Testis (tissue), 3 donors: ENCODE data around the gene KIRREL1. TPM values are rescaled to one million over a fixed set of nuclear protein-coding genes. Genes with fewer than 3 reads are reported as not detected.

ENCODE experiments used
- DNase-seq: peaks from one replicate; pipeline ENCODE4 v3.0.0-alpha.2; 2019
- H3K27ac ChIP-seq, 2 donors: fragments of 200-600 bp; sonication (generic); one replicate each; pipeline ENCODE4 v1.5.1; 2019
- H3K27me3 ChIP-seq: fragments of 200-600 bp; sonication (generic); one replicate; pipeline ENCODE4 v1.5.1; 2019
- H3K36me3 ChIP-seq: fragments of 200-600 bp; sonication (generic); one replicate; pipeline ENCODE4 v1.5.1; 2017; ENCODE audit warnings: low read depth; ENCODE audit errors: missing control alignments
- H3K4me1 ChIP-seq: fragments of 200-600 bp; sonication (generic); one replicate; pipeline ENCODE4 v1.5.1; 2019
- H3K4me3 ChIP-seq, 2 donors: fragments of 200-600 bp; sonication (generic); one replicate each; pipeline ENCODE4 v1.5.1; 2017 to 2019
- H3K9me3 ChIP-seq: fragments of 200-600 bp; sonication (generic); one replicate; pipeline ENCODE4 v1.5.1; 2017
- CTCF ChIP-seq, 3 experiments: fragments of 450-650 bp in 2 of 3; fragments of 200-600 bp in 1 of 3; sonication (generic) in 1 of 3; IDR thresholded peaks; one replicate each; pipeline ENCODE4 v1.5.1; 2016 to 2019; ENCODE audit warnings: antibody characterized with exemption in 3 of 3, mild to moderate bottlenecking in 2 of 3, moderate library complexity in 1 of 3
- POLR2A ChIP-seq: fragments of 450-650 bp; IDR thresholded peaks from one replicate; pipeline ENCODE4 v1.6.1; 2017; ENCODE audit warnings: antibody characterized with exemption, mild to moderate bottlenecking, moderate library complexity
- WGBS, 2 donors: methylation state at CpG; one replicate each; pipeline ENCODE4 v1.1.5; 2018; 5-methylcytosine and 5-hydroxymethylcytosine counted together
- intact Hi-C: fragments of 100-400 bp; cut with DNase I; formaldehyde crosslinking; loops from one replicate; pipeline ENCODE4 v1.15.1; 2023; ENCODE audit warnings: low total_unique reads
- polyA plus RNA-seq: library from polyadenylated mRNA; stranded (reverse); fragments of 350-450 nt; fragmentation: Illumina TruSeq; extraction: RNeasy Lipid Tissue Mini Kit (QIAGEN cat#74804); gene quantifications from one replicate; pipeline ENCODE4 v1.2.3, GENCODE V29; 2014; ENCODE audit warnings: low read depth, low replicate concordance; ENCODE audit not compliant: insufficient read depth
- total RNA-seq, 2 donors: library from RNA; depleted of rRNA; stranded (reverse); fragments of >200 nt; gene quantifications; one replicate each; pipeline ENCODE4 v1.2.3, GENCODE V29; 2016

KIRREL1 gene
- total and polyA plus RNA-seq, 3 donors from 2014 or later, result 15.5 to 31.9 (median 19.9) TPM

GRCh38 chr1:157968946-157969345, 24.5 kb upstream of the KIRREL1 start:
- no peak for TF ChIP-seq CTCF (IDR thresholded peaks at IDR 0.05)
- TF ChIP-seq POLR2A, result no peak
- H3K27ac ChIP-seq, result no peak overlapping the region
- intact Hi-C loops, result loop anchor here (5.0 kb wide), 1 partner anchor 153 kb away; no protein-coding TSS in a partner anchor
- WGBS, 2 donors, result 59 to 67% methylated on average over 2 of the region's 2 CpGs
- no peak for DNase-seq
- H3K27me3 ChIP-seq, result no peaks in the 10 kb centered on the region
- H3K4me1 ChIP-seq, result no peaks in the 10 kb centered on the region
- no peaks in the 10 kb centered on the region for H3K36me3 ChIP-seq
- no peak overlapping the region for H3K4me3 ChIP-seq
- H3K9me3 ChIP-seq, result no peaks in the 10 kb centered on the region

- intact Hi-C loops, result loop anchor here (5.0 kb wide), 1 partner anchor 152 kb away; no protein-coding TSS in a partner anchor
- WGBS, 2 donors, result 73 to 81% methylated on average over 3 of the region's 3 CpGs
Measured at GRCh38 chr1:157969697-157970485, 23.6 kb upstream of the KIRREL1 start.

GRCh38 chr1:157971769-157972168, 21.7 kb upstream of the KIRREL1 start:
- TF ChIP-seq CTCF (IDR thresholded peaks at IDR 0.05) (no peak), POLR2A (no peak)
- Histone ChIP-seq H3K36me3 (no peaks in the 10 kb centered on the region), H3K4me3 (no peak overlapping the region), H3K27me3 (no peaks in the 10 kb centered on the region), H3K27ac (no peak overlapping the region), H3K9me3 (no peaks in the 10 kb centered on the region), H3K4me1 (no peaks in the 10 kb centered on the region)
- no peak for DNase-seq
- intact Hi-C loops, result no loop called here

More at GRCh38 chr1:157969697-157970485, 23.6 kb upstream of the KIRREL1 start:
- Histone ChIP-seq H3K9me3 (no peaks in the 10 kb centered on the region), H3K4me3 (no peak overlapping the region), H3K27ac (no peak overlapping the region), H3K4me1 (no peaks in the 10 kb centered on the region), H3K36me3 (no peaks in the 10 kb centered on the region), H3K27me3 (no peaks in the 10 kb centered on the region)
- TF ChIP-seq POLR2A (no peak), CTCF (IDR thresholded peaks at IDR 0.05) (peak; percentile 19 to 82 (median 74))
- DNase-seq, result peak; percentile 64

GRCh38 chr1:157975228-157975950, 18.1 kb upstream of the KIRREL1 start:
- TF ChIP-seq POLR2A, result no peak
- no peak for TF ChIP-seq CTCF (IDR thresholded peaks at IDR 0.05)
- Histone ChIP-seq H3K9me3 (no peaks in the 10 kb centered on the region), H3K36me3 (no peaks in the 10 kb centered on the region), H3K27me3 (no peaks in the 10 kb centered on the region), H3K4me1 (no peaks in the 10 kb centered on the region), H3K27ac (no peak overlapping the region), H3K4me3 (no peak overlapping the region)
- 65 to 86% methylated on average over 2 of the region's 2 CpGs for WGBS, 2 donors
- intact Hi-C loops, result no loop called here
- no peak for DNase-seq
